ENCODE measurements around the gene HIPK2.
"Not testable (repeated sequence)": the region's sequence is repeated elsewhere in the genome, so short reads cannot be mapped to it uniquely, and the experiment has no call there.

HIPK2 gene

DNA sequence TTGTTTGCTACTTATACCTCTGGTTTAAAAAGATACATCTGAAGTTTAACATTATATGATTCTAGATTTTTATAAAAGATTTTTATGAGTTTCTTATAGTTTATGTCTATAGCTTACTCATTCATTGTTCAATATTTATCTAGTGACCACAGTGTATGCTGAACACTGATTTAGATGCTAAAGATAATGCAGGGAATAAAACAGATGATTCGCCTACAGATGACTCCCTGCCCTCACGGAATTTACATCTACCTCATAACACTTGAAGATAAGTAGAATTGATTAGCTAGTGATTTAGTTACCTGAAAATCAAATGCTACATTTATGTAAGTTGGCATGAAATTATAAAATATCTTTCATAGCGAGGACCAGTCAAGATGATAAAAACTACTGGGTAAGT lies 105.8 kb downstream of the HIPK2 start:
- DNase-seq (ENCODE audit: low read depth), result no peak

DNA sequence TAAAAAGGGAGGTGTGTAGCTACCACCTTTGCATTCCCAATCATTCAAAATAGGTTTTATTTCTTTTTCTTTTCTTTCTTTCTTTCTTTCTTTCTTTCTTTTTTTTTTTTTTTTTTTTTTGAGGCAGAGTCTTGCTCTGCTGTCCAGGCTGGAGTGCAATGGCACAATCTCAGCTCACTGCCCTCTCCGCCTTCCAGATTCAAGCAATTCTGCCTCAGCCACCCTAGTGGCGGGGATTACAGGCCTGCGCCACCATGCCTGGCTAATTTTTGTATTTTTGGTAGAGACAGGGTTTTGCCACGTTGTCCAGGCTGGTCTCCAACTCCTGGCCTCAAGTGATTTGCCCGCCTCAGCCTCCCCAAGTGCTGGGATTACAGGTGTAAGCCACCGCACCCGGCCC lies 107.1 kb downstream of the HIPK2 start:
- not testable (repeated sequence) for DNase-seq (ENCODE audit: low read depth)

DNA sequence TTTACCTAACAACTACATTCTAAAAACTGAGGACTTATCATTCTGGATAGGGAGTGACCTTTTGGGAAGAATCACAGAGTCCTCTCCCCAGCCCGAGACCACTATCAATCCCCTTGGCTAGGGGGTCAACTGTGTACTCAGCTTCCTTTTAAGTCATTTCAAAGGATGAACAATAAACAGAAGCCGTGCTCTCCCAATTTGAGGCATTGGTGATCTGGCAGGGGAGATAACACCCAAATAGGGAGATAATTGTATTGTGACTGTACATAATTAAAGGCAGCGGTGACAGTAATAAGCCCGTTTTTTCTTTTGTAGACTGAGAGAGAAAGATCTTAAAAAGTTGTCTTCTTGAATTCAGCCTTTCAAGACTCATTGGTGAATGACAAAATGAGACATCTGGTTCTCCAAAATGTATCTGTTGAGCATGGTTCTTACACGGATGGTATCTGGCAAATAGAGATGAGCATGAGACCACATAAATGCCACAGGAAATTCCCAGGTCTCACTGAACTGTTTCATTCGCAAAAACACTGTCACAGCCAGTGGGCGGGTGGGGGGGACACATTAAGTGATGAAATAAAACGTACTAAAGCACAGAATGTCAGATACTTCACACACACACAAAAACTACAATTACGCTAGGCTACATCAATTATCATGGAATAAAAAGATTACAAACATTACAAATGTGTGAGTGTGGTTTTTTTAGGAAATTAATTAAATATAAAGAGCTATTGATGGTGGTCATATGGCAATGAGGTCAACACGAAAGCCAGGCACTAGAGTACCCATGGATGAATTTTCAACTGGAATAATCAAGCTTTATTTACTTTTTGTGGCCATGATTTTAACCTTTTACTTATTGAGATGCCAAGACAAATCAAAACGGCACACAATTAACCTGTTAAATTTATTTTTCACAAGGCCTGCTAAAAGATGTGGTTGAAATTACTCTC lies 108.4 kb downstream of the HIPK2 start:
- DNase-seq (ENCODE audit: low read depth), result no peak

DNA sequence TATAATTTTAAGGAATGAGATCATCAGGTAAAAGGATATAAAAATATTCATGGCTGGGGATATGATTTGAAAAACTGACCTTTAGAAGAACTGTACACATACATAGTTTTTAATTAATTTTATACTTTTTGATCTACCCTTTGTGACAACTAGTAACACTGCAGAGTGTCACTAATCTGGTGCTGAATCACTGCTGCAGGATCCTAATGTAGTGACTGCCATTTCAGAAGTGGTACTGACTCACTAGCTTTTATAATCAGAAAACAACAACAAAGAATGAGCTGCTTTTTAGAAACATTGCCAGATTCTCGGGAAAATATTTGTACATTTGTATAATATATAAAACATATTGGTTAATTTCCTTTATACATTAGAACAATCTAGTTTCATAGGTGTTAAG lies 110.4 kb downstream of the HIPK2 start:
- DNase-seq (ENCODE audit: low read depth), result no peak

DNA sequence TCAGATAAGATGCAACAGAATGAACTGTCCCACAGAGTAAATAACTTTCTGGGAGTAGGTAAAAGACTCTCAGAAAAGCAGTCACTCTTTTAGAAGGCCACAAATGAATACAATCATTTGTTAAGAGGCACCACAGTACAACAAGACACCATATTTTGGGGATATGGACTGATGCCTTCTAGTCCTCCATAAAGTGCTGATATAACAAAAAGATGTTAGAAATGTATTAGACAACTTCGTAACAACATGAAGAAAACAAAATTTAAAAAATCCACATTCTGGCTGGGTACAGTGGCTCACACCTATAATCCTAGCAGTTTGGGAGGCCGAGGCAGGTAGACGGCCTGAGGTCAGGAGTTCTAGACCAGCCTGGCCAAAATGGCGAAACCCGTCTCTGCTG lies 111.3 kb downstream of the HIPK2 start:
- no peak for DNase-seq (ENCODE audit: low read depth)

DNA sequence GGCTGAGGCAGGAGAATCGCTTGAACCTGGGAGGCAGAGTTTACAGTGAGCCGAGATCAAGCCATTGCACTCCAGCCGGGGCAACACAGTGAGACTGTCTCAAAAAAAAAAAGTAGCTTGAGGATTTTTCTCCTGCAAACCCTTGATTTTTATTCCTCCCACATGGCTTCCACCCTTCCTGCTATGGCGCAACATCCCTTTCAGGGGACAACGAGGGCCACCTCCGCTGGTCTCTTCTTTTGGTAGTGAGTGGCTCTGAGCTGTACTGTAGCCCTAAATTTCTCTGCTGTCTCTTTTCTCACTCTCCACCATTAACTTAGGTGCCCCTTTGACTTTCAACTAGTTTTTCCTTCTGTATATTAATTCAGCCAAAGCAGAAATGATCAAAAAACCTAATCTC lies 113.4 kb downstream of the HIPK2 start:
- DNase-seq (ENCODE audit: low read depth), result no peak

DNA sequence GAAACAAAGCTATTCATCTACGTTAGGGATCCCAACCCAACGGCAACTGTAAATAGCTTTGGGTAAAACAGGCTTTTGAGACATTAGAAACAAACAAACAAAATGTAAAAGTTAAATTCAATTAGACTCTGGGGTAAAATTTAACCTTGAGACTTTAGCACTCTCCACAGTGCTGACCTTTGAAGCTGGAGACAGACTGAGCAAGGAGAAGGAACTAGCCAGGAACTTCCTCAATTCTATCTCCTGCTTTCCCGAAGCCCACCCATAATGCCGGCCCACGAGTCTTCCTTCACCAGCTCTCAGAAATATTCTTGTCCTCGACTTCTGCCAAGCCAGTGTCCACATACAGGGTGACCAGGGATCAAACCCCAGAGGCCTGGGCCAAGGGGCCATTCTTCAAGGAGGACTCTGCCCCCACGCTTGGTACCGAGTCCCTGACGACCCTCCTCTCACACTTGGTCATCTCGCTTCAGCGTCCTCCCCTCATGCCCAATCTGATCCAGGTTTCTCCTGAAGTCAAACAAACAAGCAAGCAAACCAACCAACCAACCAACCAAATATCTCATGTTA lies 114.1 kb downstream of the HIPK2 start:
- DNase-seq (ENCODE audit: low read depth), result no peak

DNA sequence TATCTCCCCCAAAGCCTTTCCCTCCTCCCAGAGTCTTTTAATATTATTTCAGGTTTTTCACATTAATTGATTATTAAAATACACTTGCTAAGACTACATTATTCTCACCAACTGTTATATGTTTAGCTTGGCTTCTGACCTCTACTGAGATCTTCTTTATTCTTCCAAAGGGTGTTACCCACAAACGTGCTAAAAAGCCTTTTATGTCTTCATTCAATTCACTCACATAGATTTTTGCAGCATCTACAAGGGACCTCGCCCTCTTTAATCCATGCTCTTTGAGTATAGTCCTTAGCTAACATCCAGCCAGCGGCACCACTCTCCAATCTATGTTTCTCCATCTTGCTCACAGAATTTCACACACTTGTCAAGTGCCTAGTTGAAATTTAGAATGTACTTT lies 115.9 kb downstream of the HIPK2 start:
- no peak for DNase-seq (ENCODE audit: low read depth)

DNA sequence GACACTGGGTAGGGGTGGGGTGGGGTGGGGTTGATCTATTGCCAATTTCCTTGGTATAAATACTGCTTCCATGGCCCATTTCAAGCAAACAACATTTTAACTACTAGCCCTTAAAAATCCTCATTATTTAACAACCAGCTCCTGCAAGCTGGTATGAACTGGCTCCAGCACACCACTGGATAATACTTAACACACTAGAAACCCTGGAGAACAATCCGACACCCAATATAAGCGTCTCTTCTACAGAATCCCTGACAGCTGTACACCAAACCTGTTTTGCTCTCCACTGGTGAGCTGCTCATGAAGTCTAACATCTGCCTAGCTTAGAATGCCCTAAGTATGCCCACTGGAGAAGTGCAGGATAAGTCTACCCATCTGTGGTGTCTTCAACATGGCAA lies 116.8 kb downstream of the HIPK2 start:
- no peak for DNase-seq (ENCODE audit: low read depth)

DNA sequence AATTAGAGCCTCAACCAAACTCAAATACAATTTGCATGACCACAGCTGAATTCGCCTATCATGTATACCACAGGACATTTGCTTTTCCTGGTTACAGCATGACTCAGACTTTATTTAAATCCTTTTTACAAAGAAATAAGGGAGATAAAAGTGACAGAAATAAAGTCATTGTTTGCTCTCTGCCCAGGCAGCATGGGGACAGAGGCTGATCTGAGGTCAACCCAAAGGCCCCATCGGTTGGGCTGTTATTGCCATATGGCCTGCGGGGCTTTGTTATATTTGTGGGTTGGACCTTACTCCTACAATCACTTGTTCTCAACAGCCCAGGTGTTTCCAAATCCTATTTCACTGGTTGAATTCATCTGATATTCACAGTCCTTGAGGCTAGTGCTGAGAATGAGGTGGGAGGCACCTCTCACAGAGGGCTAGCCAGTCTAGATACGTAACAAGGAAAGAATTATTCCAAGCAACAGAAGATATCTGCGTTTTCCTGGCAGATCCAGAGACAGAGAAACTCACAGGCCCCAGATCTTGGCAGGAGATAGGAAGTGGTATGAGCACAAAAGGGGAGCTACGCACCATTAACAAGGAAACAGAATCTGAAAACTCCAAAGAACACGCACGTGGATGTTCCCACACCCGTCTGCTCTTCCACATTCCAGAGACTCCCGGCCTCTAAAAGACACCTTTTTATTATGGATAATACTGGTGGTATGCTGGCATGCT lies 117.3 kb downstream of the HIPK2 start:
- DNase-seq (ENCODE audit: low read depth), result no peak

DNA sequence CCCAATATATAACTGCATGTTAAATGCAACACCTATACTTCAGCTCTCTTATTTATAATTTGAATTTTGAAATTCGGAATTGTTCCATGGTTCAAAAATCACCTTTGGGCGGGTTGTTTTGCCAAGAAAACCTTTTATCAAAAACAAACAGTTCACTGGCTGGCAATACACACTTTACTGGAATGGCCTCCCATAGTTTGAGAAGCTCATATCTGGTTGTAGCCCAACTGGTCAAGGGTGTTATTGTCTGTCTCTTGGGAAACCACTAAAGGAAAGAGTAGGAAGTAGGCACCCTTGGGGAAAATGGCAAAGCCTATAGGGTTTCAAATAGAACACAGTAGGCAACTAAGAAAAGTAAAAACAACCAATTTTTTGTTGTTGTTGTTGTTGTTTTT lies 117.9 kb downstream of the HIPK2 start:
- no peak for DNase-seq (ENCODE audit: low read depth)

DNA sequence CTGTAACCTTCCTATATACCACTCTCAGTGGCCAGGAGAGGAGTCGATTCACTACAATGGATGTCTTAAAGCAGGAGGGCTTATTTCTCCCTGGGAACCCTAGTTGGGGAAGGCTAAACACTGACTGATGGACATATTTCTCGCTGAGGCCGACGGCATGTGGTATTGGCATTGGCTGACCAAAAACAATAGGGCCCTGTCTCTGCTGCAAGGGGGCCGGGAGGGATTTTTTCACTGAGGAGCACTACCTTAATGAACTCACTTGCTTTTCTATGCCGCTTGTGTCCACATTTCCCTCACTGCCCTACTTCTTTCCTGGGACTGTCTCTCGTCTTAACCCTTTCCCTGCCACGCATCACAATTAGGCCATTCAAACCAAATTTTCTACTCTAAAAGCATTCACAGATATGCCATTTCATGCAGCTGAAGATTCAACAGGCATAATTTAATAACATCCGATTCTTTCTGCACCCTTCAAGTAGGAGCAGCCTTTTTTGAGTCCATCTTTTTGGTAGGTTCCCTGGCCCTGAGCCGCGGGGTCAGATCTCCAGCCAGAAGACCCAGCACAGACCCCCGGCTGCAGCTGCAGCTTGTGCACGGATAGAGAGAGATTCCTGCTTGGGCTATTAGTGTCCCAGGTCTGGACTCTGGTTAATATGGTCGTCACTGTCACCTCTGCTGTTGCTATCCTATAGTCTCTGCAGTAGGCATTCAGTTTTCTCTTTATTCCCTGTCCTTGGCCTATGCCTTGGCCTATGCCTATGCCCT lies 118.7 kb downstream of the HIPK2 start:
- no peak for DNase-seq (ENCODE audit: low read depth)

DNA sequence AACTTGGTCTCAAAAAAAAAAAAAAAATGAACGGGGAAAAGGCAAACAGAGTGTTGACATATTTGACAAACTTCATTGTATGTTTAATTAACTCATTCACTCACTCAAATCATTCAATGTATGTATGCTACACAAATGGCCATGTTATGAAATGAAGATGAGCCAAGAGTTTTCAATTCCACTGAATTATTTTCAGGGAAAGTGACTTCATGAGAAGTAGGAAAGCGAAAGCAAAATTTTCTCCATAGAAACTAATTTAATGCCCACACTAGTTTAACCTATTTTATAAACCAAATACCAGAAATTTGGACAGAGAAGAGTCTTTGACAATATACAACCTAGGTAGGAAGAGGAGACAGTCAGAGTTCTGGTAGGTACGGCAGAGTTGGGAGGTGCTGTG lies 119.5 kb downstream of the HIPK2 start:
- no peak for DNase-seq (ENCODE audit: low read depth)

DNA sequence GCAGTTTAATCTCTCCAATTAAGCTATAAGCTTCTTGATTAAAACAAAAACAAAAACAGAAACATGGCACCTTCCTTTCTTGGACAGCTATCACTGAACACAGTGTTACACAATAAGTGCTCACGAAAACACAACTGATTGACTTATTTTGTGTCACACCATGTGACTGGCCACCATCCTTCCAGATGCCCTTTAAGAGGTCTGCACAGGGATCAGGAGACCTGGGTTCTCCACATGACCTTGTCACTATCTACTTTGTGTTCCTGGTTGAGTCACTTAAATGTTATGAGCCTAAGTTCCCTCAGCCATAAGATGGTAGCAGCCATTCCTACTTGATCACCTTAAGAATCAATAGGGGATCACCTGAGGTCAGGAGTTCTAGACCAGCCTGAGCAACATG lies 120.1 kb downstream of the HIPK2 start:
- no peak for DNase-seq (ENCODE audit: low read depth)

DNA sequence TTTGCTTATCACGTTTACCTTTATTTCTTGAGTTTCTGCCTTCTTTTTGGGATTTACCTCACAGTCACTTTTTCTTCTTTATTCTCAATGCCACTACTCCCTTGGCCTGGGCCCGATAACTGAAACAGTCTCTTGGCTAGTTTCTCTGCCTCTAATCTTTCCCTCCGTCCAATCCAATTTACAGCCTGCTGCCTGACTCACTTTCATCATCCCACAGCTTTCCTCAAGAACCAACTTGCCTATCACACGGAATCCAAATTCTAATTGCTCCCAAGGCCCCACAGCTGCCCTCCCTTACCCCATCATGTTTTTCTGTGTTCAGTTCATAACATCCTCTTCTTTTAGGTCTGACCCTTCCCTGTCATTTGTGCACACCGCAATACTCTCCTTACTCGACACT lies 121.4 kb downstream of the HIPK2 start:
- no peak for DNase-seq (ENCODE audit: low read depth)

DNA sequence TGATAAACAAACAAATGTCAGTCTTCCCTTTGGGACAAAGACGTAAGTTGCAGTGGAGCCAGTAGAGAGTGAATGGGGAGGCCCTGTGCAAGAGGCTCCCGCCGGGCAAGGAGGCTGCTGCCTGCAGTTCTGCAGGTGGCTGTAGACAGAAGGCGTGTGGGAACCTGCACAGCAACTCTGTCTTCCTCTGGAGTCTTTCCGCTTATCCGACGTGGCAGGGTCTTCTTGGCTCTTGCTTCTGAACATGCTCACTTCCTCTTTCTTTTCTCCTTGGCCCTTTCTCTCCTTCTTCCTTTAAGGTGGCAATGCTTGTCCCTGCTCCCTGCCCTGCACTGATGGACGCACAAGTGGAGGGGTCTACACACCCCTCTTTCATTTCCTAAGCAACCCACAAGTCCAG lies 122.5 kb downstream of the HIPK2 start:
- DNase-seq (ENCODE audit: low read depth), result no peak

DNA sequence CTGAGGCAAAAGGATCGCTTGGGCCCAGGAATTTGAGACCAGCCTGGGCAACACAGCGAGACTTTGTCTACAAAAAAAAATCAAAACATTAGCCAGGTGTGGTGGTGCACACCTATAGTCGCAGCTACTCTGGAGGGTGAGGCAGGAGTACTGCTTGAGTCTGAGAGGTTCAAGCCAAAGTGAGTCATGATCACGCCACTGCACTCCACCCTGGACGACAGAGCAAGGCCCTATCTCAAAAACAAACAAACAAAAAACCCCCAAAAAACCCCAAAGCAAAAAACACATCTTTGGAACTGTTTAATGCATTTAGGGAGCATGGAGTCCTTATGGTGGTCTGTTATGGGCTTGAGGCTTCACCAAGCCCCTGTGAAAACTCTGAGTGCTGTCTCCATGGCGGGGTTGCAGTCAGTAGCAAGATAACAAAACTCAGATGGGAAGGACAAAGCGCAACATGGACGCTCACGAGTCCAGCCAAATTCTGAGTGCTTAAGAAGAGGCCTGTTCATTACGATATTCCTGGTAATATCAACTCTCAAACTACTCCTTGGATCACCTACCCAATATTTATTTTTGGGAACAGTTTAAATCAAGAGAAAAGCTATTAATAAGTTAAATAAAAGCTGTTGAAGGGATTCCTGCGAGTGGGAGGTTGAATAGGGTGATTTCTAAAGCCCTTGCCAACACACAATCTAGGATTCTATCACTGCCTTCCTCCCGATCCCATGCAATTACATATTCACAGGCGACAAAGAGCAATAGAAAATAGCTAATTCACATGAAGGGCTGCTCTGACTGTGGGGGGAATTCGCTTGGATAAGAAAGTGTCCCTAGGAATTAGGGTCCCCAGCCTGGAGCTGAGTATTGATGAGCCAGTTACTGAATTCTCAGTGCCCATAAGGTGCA lies 123.3 kb downstream of the HIPK2 start:
- DNase-seq (ENCODE audit: low read depth), result no peak

DNA sequence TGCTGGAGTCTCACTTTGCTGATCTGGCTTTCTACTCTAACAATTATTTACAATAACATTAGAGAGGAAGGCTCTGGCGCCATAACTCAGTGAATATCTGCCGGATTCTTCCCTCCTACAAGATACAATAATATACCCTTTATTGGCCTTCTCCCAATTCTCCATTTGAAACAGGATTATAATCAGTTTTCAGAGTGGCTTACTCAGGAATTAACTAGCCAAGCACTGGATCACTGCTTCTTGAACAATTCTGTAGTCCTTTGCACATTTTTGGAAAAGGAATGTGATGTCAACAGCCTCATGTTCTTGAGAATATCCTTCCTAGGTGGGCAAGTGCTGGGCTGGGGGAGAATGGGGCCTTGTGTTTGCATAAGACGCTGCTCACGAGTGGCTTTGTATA lies 125.9 kb downstream of the HIPK2 start:
- no peak for DNase-seq (ENCODE audit: low read depth)

DNA sequence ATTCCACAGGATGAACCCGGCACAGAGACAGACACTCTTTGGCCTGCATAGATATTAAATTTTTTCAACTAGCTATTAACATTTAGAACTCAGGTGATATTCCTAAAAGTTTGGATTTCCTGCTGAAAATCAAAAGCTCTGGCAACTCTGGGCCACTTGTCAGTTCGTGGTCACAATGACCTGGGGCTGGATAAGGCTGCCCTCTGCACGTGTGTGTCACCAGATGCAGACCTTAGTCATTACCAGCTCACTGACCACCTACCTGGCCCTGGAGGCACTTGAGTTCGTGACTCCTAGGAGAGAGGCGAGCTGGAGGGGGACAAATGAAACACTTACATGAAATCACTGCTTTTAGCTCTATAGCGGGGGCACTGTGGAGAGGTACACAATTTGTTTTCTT lies 126.5 kb downstream of the HIPK2 start:
- no peak for DNase-seq (ENCODE audit: low read depth)

DNA sequence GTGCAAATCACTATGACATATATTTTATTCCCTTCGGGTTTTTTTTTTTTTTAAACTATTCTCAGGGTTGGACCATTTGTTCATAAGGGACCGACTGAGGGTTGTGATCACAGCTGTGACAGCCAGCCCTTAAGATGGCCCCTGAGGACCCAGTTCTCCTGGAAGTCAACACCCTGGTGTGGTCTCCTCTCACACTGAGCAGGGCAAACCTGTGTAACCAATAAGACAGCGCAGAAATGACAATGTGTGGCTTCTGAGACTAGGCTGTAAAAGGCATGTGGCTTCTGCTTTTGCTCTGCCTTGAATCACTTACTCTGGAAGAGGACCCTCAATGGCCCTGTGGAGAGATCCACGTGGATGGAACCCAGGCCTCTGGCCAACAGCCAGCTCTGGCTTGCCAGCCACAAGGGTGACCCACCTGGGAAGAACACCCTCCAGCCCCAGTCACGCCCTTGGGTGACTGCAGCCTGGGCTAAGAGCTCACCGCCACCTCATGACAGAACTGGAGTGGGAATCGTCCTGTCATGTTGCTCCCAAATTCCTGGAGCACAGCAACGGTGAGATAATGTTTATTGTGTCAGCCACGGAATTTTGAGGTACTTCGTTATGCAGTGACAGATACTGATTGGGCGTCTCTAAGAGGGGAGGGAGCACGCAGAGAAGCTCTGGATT lies 127.2 kb downstream of the HIPK2 start:
- no peak for DNase-seq (ENCODE audit: low read depth)

DNA sequence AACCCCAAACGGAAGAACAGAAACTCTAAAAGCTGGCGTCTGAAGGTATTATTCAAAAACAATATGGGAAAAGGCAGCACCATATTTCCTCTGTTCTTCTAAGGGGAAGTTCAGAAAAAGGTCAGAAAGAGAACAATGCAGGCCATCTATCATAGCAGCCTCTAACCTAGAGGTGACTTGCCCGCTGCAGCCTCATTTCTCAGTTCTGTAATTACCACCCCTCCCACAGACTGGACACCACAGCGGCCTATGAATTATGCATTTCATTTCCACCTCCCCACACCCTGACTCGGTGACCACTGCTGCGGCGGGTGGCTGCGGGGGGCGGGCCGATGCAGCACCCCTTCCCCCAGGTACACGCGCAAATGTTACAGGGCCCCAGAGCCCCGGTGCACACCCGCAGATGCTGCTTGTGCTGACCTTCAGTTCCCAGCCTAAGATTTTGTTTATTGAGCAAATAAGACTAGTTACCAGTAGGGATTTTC lies 128.8 kb downstream of the HIPK2 start:
- DNase-seq (ENCODE audit: low read depth), result no peak

Measured in stimulated activated CD4-positive, alpha-beta T cell treated with anti-CD3 and anti-CD28 coated beads, Interleukin-2, amount 100 ng/mL, for 4 hours (primary cell).